SK-N-SH (cell line): ENCODE measurements around the gene PCNX1. TPM values are rescaled to one million over a fixed set of nuclear protein-coding genes. Genes with fewer than 3 reads are reported as not detected.

Experiments
- CTCF ChIA-PET: fragments of 300-600, 350-600 bp; formaldehyde crosslinking; extraction: SDS; loops from one replicate; lab custom pipeline; 2021; lab: Yijun Ruan, JAX
- POLR2A ChIA-PET: fragments of 350-600 bp; sonication (Branson Sonifier 250); formaldehyde crosslinking; extraction: SDS; loops from one replicate; lab custom pipeline; 2020; ENCODE audit warnings: antibody characterized with exemption, inconsistent platforms; lab: Yijun Ruan, JAX
- DNase-seq: peaks from one replicate; pipeline ENCODE4 v3.0.0; 2012
- H2AFZ ChIP-seq: fragments of 200-600 bp; sonication (generic); 2 replicates; pipeline ENCODE4 v1.8.1; 2016; ENCODE audit warnings: antibody characterized with exemption, mild to moderate bottlenecking, low read depth
- H3F3A ChIP-seq: fragments of 200-600 bp; sonication (generic); replicated peaks from 2 replicates; pipeline ENCODE3; 2016; ENCODE audit warnings: antibody characterized with exemption, mild to moderate bottlenecking; ENCODE audit not compliant: insufficient read depth
- H3K27ac ChIP-seq, 2 experiments: fragments of 200-500 bp in 1 of 2; fragments of 200-600 bp in 1 of 2; sonication (Bioruptor generic) in 1 of 2; sonication (generic), shearing (Covaris generic) in 1 of 2; 2 replicates each; pipeline versions ENCODE4 v1.5.1 to v1.6.1; 2014 to 2016; ENCODE audit warnings: low read depth in 2 of 2, inconsistent platforms in 1 of 2, low read length in 1 of 2, mild to moderate bottlenecking in 1 of 2, mixed read lengths in 1 of 2
- H3K27me3 ChIP-seq: fragments of 200-600 bp; sonication (generic), shearing (Covaris generic); 2 replicates; pipeline ENCODE4 v1.6.1; 2016; ENCODE audit warnings: mixed run types; ENCODE audit not compliant: insufficient read depth
- H3K36me3 ChIP-seq, 2 experiments: fragments of 200-500 bp in 1 of 2; fragments of 200-600 bp in 1 of 2; sonication (Bioruptor generic) in 1 of 2; sonication (generic) in 1 of 2; replicated peaks in 1 of 2; 2 replicates each; pipeline versions ENCODE3 to v1.5.1; 2014 to 2016; ENCODE audit warnings: low read length in 1 of 2, mild to moderate bottlenecking in 1 of 2; ENCODE audit not compliant: insufficient read depth in 2 of 2, control insufficient read depth in 1 of 2
- H3K4me1 ChIP-seq, 2 experiments: fragments of 200-500 bp in 1 of 2; fragments of 200-600 bp in 1 of 2; sonication (Bioruptor generic) in 1 of 2; sonication (generic), shearing (Covaris generic) in 1 of 2; 2 replicates each; pipeline versions ENCODE4 v1.5.1 to v1.6.1; 2014 to 2016; ENCODE audit warnings: low read depth in 1 of 2, low read length in 1 of 2, mixed run types in 1 of 2; ENCODE audit not compliant: insufficient read depth in 2 of 2, control insufficient read depth in 1 of 2
- H3K4me2 ChIP-seq: fragments of 200-600 bp; sonication (generic), shearing (Covaris generic); 2 replicates; pipeline ENCODE4 v1.6.1; 2017; ENCODE audit warnings: mixed run types
- H3K4me3 ChIP-seq, 2 experiments: fragments of 200-500 bp in 1 of 2; fragments of 200-600 bp in 1 of 2; sonication (Bioruptor generic) in 1 of 2; sonication (generic), shearing (Covaris generic) in 1 of 2; 2 replicates each; pipeline versions ENCODE4 v1.5.1 to v1.8.1; 2014 to 2016; ENCODE audit warnings: low read depth in 2 of 2, inconsistent platforms in 1 of 2, low read length in 1 of 2, mild to moderate bottlenecking in 1 of 2, mixed read lengths in 1 of 2, moderate library complexity in 1 of 2
- H3K79me2 ChIP-seq: fragments of 200-600 bp; sonication (generic); 2 replicates; pipeline ENCODE4 v1.8.1; 2017; ENCODE audit warnings: mild to moderate bottlenecking; ENCODE audit not compliant: insufficient read depth
- H3K9ac ChIP-seq: fragments of 200-600 bp; sonication (generic); 2 replicates; pipeline ENCODE4 v1.6.1; 2017; ENCODE audit warnings: mixed run types
- H3K9me2 ChIP-seq: fragments of 200-600 bp; sonication (generic); 2 replicates; pipeline ENCODE4 v1.6.1; 2017; ENCODE audit warnings: mixed run types
- H3K9me3 ChIP-seq: fragments of 200-600 bp; sonication (generic); 2 replicates; pipeline ENCODE4 v1.6.1; 2017; ENCODE audit warnings: mixed run types, mild to moderate bottlenecking, moderate library complexity
- H4K20me1 ChIP-seq: fragments of 200-600 bp; sonication (generic); 2 replicates; pipeline ENCODE4 v1.6.1; 2017; ENCODE audit warnings: mild to moderate bottlenecking, mixed run types; ENCODE audit not compliant: insufficient read depth
- CHD2 ChIP-seq: fragments of 150-350 bp; IDR thresholded peaks from 2 replicates; pipeline ENCODE4 v1.6.1; 2018; ENCODE audit warnings: low read length; ENCODE audit not compliant: partially characterized antibody
- ELF1 ChIP-seq: IDR thresholded peaks from 2 replicates; pipeline ENCODE4 v1.4.0; 2012
- GATA2 ChIP-seq: sonication (generic); formaldehyde crosslinking; IDR thresholded peaks from 2 replicates; pipeline ENCODE4 v1.5.0; 2020; ENCODE audit warnings: mild to moderate bottlenecking, missing genetic modification reagents
- NFIC ChIP-seq: IDR thresholded peaks from 2 replicates; pipeline ENCODE4 v1.4.0; 2012; ENCODE audit warnings: borderline replicate concordance
- RFX5 ChIP-seq: IDR thresholded peaks from 2 replicates; pipeline ENCODE4 v1.6.1; 2012; ENCODE audit warnings: mild to moderate bottlenecking, improper control_type of control experiment, low read length
- SMC3 ChIP-seq: IDR thresholded peaks from 2 replicates; pipeline ENCODE4 v1.6.1; 2012; ENCODE audit warnings: low read depth, low read length, improper control_type of control experiment
- TAF1 ChIP-seq: IDR thresholded peaks from 2 replicates; pipeline ENCODE4 v1.6.1; 2012; ENCODE audit warnings: low read depth, mild to moderate bottlenecking, low read length, moderate library complexity, borderline replicate concordance
- TCF12 ChIP-seq: IDR thresholded peaks from 2 replicates; pipeline ENCODE4 v1.4.0; 2012
- WGBS: methylation state at CpG from one replicate; pipeline ENCODE4 v1.1.6; 2017; ENCODE audit warnings: low lambda C conversion rate; 5-methylcytosine and 5-hydroxymethylcytosine counted together
- polyA plus RNA-seq, 3 experiments: library from polyadenylated mRNA; depleted of rRNA; stranded (reverse); fragments of >200 nt; gene quantifications; 2 replicates each; pipeline ENCODE4 v1.2.3, GENCODE V29; 2012
- TF ChIP-seq, protein P1 (sequence below): IDR thresholded peaks from 2 replicates; pipeline ENCODE4; 2012
- TF ChIP-seq, protein P2 (sequence below): IDR thresholded peaks from 2 replicates; pipeline ENCODE4 v1.4.0; 2012; ENCODE audit warnings: low read depth, borderline replicate concordance
- TF ChIP-seq, protein P3 (sequence below): IDR thresholded peaks from 2 replicates; pipeline ENCODE4 v1.6.1; 2012; ENCODE audit warnings: mild to moderate bottlenecking, low read depth, low read length, moderate library complexity
- TF ChIP-seq, protein P4 (sequence below): IDR thresholded peaks from 2 replicates; pipeline ENCODE4 v1.4.0; 2012; ENCODE audit warnings: low read depth, borderline replicate concordance

PCNX1 gene
- polyA plus RNA-seq, 1 of the 3 experiments (the other 2 are of a cell fraction) = 9.4 TPM

DNA sequence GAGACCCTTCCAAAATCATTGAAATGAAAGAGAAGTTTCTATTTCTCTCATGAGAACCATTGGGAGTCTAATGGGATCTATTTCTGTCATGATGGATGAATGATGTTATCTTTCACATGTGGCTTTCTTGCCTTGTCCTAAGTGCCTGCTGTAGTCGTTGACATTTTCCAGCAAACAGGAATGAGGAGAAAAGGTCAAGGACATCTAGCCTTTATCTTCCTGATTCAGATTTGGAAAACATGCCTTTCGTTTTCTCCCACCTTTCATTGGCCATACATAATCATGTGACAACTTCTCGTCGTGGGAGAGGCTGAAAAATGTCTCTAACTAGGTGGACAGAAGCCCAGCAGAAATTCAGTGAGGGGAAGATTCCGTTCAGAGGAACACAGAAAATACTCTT, 94.5 kb downstream of the PCNX1 start:
- 70% methylated on average over 5 of the region's 5 CpGs for WGBS
- POLR2A ChIA-PET = no interaction called here
- DNase-seq = peak; percentile 29
- Histone ChIP-seq H3K9ac (no peak overlapping the region), H3K27ac (no peak overlapping the region), H3K9me2 (no peaks in the 10 kb centered on the region), H3K36me3 (peaks cover 9 to 18% of the 10 kb centered on the region in 2 experiments), H4K20me1 (no peaks in the 10 kb centered on the region), H3K27me3 (no peaks in the 10 kb centered on the region), H3K4me3 (no peak overlapping the region), H3F3A (peaks cover 17% of the 10 kb centered on the region), H3K9me3 (no peaks in the 10 kb centered on the region), H2AFZ (no peak overlapping the region), H3K4me1 (peaks cover 0 to 23% of the 10 kb centered on the region in 2 experiments; a peak in 3 of 4 replicates), H3K4me2 (no peak overlapping the region), H3K79me2 (peaks cover 23% of the 10 kb centered on the region)
- CTCF ChIA-PET = interaction anchor here (1.0 to 1.7 kb wide), 2 partner anchors 30 to 184 kb away, joined by 3 to 4 read pairs; no protein-coding TSS in a partner anchor
- TF ChIP-seq GATA2 (CRISPR knock-in tag) = no peak
- TF ChIP-seq, protein P1, sequence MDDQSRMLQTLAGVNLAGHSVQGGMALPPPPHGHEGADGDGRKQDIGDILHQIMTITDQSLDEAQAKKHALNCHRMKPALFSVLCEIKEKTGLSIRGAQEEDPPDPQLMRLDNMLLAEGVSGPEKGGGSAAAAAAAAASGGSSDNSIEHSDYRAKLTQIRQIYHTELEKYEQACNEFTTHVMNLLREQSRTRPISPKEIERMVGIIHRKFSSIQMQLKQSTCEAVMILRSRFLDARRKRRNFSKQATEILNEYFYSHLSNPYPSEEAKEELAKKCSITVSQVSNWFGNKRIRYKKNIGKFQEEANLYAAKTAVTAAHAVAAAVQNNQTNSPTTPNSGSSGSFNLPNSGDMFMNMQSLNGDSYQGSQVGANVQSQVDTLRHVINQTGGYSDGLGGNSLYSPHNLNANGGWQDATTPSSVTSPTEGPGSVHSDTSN = no peak
- TF ChIP-seq NFIC = no peak

DNA sequence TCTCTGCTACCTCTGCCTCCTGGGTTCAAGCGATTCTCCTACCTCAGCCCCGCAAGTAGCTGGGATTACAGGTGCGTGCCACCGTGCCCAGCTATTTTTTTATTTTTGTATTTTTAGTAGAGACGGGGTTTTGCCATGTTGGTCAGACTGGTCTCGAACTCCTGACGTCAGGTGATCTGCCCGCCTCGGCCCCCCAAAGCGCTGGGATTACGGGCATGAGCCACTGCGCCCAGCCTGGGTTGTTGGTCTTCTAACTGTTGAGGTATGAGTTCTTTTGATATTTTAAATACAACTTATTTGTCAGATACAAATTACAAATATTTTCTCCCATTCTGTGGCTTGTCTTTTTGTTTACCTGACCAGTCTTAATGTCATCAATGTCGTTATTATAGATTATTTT, 95.9 kb downstream of the PCNX1 start:
- DNase-seq = no peak
- CTCF ChIA-PET = no interaction called here
- TF ChIP-seq, protein P2, sequence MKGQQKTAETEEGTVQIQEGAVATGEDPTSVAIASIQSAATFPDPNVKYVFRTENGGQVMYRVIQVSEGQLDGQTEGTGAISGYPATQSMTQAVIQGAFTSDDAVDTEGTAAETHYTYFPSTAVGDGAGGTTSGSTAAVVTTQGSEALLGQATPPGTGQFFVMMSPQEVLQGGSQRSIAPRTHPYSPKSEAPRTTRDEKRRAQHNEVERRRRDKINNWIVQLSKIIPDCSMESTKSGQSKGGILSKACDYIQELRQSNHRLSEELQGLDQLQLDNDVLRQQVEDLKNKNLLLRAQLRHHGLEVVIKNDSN = no peak
- no peak for TF ChIP-seq SMC3
- TF ChIP-seq, protein P3, sequence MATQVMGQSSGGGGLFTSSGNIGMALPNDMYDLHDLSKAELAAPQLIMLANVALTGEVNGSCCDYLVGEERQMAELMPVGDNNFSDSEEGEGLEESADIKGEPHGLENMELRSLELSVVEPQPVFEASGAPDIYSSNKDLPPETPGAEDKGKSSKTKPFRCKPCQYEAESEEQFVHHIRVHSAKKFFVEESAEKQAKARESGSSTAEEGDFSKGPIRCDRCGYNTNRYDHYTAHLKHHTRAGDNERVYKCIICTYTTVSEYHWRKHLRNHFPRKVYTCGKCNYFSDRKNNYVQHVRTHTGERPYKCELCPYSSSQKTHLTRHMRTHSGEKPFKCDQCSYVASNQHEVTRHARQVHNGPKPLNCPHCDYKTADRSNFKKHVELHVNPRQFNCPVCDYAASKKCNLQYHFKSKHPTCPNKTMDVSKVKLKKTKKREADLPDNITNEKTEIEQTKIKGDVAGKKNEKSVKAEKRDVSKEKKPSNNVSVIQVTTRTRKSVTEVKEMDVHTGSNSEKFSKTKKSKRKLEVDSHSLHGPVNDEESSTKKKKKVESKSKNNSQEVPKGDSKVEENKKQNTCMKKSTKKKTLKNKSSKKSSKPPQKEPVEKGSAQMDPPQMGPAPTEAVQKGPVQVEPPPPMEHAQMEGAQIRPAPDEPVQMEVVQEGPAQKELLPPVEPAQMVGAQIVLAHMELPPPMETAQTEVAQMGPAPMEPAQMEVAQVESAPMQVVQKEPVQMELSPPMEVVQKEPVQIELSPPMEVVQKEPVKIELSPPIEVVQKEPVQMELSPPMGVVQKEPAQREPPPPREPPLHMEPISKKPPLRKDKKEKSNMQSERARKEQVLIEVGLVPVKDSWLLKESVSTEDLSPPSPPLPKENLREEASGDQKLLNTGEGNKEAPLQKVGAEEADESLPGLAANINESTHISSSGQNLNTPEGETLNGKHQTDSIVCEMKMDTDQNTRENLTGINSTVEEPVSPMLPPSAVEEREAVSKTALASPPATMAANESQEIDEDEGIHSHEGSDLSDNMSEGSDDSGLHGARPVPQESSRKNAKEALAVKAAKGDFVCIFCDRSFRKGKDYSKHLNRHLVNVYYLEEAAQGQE = no peak
- TF ChIP-seq, protein P1 = no peak
- TF ChIP-seq TCF12 = no peak
- no peak for TF ChIP-seq TAF1
- TF ChIP-seq CHD2 = no peak
- TF ChIP-seq ELF1 = no peak
- TF ChIP-seq, protein P4, sequence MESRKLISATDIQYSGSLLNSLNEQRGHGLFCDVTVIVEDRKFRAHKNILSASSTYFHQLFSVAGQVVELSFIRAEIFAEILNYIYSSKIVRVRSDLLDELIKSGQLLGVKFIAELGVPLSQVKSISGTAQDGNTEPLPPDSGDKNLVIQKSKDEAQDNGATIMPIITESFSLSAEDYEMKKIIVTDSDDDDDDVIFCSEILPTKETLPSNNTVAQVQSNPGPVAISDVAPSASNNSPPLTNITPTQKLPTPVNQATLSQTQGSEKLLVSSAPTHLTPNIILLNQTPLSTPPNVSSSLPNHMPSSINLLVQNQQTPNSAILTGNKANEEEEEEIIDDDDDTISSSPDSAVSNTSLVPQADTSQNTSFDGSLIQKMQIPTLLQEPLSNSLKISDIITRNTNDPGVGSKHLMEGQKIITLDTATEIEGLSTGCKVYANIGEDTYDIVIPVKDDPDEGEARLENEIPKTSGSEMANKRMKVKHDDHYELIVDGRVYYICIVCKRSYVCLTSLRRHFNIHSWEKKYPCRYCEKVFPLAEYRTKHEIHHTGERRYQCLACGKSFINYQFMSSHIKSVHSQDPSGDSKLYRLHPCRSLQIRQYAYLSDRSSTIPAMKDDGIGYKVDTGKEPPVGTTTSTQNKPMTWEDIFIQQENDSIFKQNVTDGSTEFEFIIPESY = no peak
- no peak for TF ChIP-seq RFX5
- TF ChIP-seq, all 33 proteins: peak for 0
- Histone ChIP-seq H3K4me1 (peaks cover 0 to 32% of the 10 kb centered on the region in 2 experiments; a peak in 3 of 4 replicates), H3K9me3 (no peaks in the 10 kb centered on the region), H3K4me2 (no peak overlapping the region), H3K4me3 (no peak overlapping the region), H3K9ac (no peak overlapping the region), H2AFZ (no peak overlapping the region), H3K27me3 (no peaks in the 10 kb centered on the region), H3K79me2 (peaks cover 29% of the 10 kb centered on the region), H3K9me2 (no peaks in the 10 kb centered on the region), H4K20me1 (no peaks in the 10 kb centered on the region), H3K36me3 (peaks cover 5 to 16% of the 10 kb centered on the region in 2 experiments), H3K27ac (no peak overlapping the region), H3F3A (peaks cover 18% of the 10 kb centered on the region)
- WGBS = 97% methylated on average over 13 of the region's 13 CpGs
- POLR2A ChIA-PET = no interaction called here
